OCI-LY7 (cell line): Measurements from ENCODE around the gene MYOM3.

Experiments
- EZH2phosphoT487 ChIP-seq: fragments of 200-600 bp; sonication (generic); IDR thresholded peaks from 2 replicates; pipeline ENCODE4 v1.6.1; 2018; ENCODE audit warnings: low read depth, borderline replicate concordance, mild to moderate bottlenecking, mixed run types, antibody characterized with exemption, low read length, moderate library complexity, mixed read lengths
- TF ChIP-seq, protein P1 (sequence below): fragments of 200-600 bp; sonication (generic); conservative IDR thresholded peaks from 2 replicates; pipeline ENCODE4 v1.5.1; 2014; ENCODE audit warnings: mild to moderate bottlenecking, antibody characterized with exemption, low read length, moderate library complexity, mixed read lengths

DNA sequence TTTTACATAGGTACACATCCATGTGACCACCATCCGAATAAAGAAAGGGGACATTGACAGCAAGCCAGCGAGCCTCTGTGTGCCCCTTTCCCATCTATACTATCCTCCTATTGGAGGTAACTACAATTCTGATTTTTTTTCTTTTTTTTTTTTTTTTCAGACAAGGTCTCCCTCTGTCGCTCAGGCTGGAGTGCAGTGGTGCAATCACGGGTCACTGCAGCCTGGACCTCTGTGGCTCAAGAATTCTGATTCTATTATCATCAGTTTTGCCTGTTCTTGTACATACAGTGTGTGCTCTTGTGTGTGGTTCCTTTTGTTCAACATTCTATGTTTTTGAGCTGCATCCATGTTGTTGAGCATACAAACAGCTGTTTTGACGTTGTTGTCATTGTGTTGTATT lies 75.8 kb downstream of the MYOM3 start:
- no peak for TF ChIP-seq EZH2phosphoT487
- TF ChIP-seq, protein P1, sequence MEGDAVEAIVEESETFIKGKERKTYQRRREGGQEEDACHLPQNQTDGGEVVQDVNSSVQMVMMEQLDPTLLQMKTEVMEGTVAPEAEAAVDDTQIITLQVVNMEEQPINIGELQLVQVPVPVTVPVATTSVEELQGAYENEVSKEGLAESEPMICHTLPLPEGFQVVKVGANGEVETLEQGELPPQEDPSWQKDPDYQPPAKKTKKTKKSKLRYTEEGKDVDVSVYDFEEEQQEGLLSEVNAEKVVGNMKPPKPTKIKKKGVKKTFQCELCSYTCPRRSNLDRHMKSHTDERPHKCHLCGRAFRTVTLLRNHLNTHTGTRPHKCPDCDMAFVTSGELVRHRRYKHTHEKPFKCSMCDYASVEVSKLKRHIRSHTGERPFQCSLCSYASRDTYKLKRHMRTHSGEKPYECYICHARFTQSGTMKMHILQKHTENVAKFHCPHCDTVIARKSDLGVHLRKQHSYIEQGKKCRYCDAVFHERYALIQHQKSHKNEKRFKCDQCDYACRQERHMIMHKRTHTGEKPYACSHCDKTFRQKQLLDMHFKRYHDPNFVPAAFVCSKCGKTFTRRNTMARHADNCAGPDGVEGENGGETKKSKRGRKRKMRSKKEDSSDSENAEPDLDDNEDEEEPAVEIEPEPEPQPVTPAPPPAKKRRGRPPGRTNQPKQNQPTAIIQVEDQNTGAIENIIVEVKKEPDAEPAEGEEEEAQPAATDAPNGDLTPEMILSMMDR, result no peak
